CD14-positive monocyte (primary cell): Measurements from ENCODE around the gene DNAJC30. TPM values are rescaled to one million over a fixed set of nuclear protein-coding genes. Genes with fewer than 3 reads are reported as not detected.
A peak's percentile ranks its signal among the peaks of the same experiment; 100 is the strongest.

Source experiments
- DNase-seq, 3 donors: peaks; one replicate each; pipeline ENCODE4 v3.0.0-alpha.2; 2011 to 2022
- H2AFZ ChIP-seq: 2 replicates; pipeline ENCODE4 v1.6.0; 2012; ENCODE audit warnings: mild to moderate bottlenecking, low read depth, low read length, inconsistent platforms; ENCODE audit not compliant: insufficient read depth, poor library complexity, severe bottlenecking
- H3K27ac ChIP-seq, 2 donors: 1 replicate in 1 of 2; 2 replicates in 1 of 2; pipeline ENCODE4 v1.5.1; 2012 to 2013; ENCODE audit warnings: low read length in 2 of 2, control low read depth in 1 of 2, inconsistent platforms in 1 of 2, low read depth in 1 of 2, mild to moderate bottlenecking in 1 of 2
- H3K27me3 ChIP-seq, 2 donors: one replicate each; pipeline versions ENCODE4 v1.6.0 to v1.6.1; 2011 to 2013; ENCODE audit warnings: low read length in 2 of 2; ENCODE audit not compliant: control insufficient read depth in 2 of 2, insufficient read depth in 2 of 2
- H3K36me3 ChIP-seq, 2 donors: replicated peaks in 1 of 2; 1 replicate in 1 of 2; 2 replicates in 1 of 2; pipeline versions ENCODE4 v1.5.1 to v1.6.1; 2012 to 2013; ENCODE audit warnings: low read length in 2 of 2, control low read depth in 1 of 2, inconsistent platforms in 1 of 2, mild to moderate bottlenecking in 1 of 2; ENCODE audit not compliant: insufficient read depth in 2 of 2, control insufficient read depth in 1 of 2
- H3K4me1 ChIP-seq, 2 donors: 1 replicate in 1 of 2; 2 replicates in 1 of 2; pipeline versions ENCODE4 v1.5.1 to v1.6.1; 2012 to 2013; ENCODE audit warnings: low read length in 2 of 2, control low read depth in 1 of 2, inconsistent platforms in 1 of 2, mild to moderate bottlenecking in 1 of 2, moderate library complexity in 1 of 2; ENCODE audit not compliant: insufficient read depth in 2 of 2, control insufficient read depth in 1 of 2
- H3K4me2 ChIP-seq: replicated peaks from 2 replicates; pipeline ENCODE3; 2012; ENCODE audit warnings: low read length, moderate library complexity, mild to moderate bottlenecking; ENCODE audit not compliant: poor library complexity, severe bottlenecking; ENCODE audit errors: extremely low read depth
- H3K4me3 ChIP-seq, 3 experiments: fragments of 200-600 bp in 1 of 3; sonication (generic) in 1 of 3; replicated peaks in 1 of 3; 1 replicate in 2 of 3; 2 replicates in 1 of 3; pipeline ENCODE4 v1.5.1; 2011 to 2013; ENCODE audit warnings: low read length in 3 of 3, mild to moderate bottlenecking in 3 of 3, control low read depth in 2 of 3, low read depth in 2 of 3, inconsistent platforms in 1 of 3, moderate library complexity in 1 of 3
- H3K79me2 ChIP-seq: 2 replicates; pipeline ENCODE4 v1.6.0; 2012; ENCODE audit warnings: mild to moderate bottlenecking, control low read depth, inconsistent platforms, low read length, moderate library complexity; ENCODE audit not compliant: insufficient read depth
- H3K9ac ChIP-seq: 2 replicates; pipeline ENCODE4 v1.6.0; 2017; ENCODE audit warnings: low read length, mild to moderate bottlenecking; ENCODE audit not compliant: insufficient read depth, poor library complexity, severe bottlenecking
- H3K9me3 ChIP-seq, 2 donors: replicated peaks in 1 of 2; 1 replicate in 1 of 2; 2 replicates in 1 of 2; pipeline versions ENCODE4 v1.5.1 to v1.6.1; 2012 to 2013; ENCODE audit warnings: low read length in 2 of 2, control low read depth in 1 of 2; ENCODE audit not compliant: control insufficient read depth in 1 of 2, insufficient read depth in 1 of 2
- H4K20me1 ChIP-seq: 2 replicates; pipeline ENCODE4 v1.6.0; 2012; ENCODE audit warnings: mild to moderate bottlenecking, low read length, control low read depth, moderate library complexity; ENCODE audit not compliant: insufficient read depth
- H3K27ac Mint-ChIP-seq, 7 donors: one replicate each; pipeline ENCODE4 v1.8.0; 2020; ENCODE audit warnings: mild to moderate bottlenecking in 7 of 7, mixed read lengths in 7 of 7, moderate library complexity in 6 of 7, inconsistent platforms in 2 of 7
- H3K27me3 Mint-ChIP-seq, 3 donors: one replicate each; pipeline ENCODE4 v1.8.0; 2021 to 2022; ENCODE audit warnings: low read depth in 3 of 3, mild to moderate bottlenecking in 3 of 3, mixed read lengths in 3 of 3, moderate library complexity in 3 of 3, inconsistent platforms in 1 of 3
- H3K36me3 Mint-ChIP-seq, 2 donors: one replicate each; pipeline ENCODE4 v1.8.0; 2020; ENCODE audit warnings: mixed read lengths in 2 of 2, inconsistent platforms in 1 of 2, mild to moderate bottlenecking in 1 of 2
- H3K4me1 Mint-ChIP-seq: one replicate; pipeline ENCODE4 v1.8.0; 2020; ENCODE audit warnings: mild to moderate bottlenecking, mixed read lengths
- H3K4me3 Mint-ChIP-seq, 2 donors: one replicate each; pipeline ENCODE4 v1.8.0; 2020; ENCODE audit warnings: mild to moderate bottlenecking in 2 of 2, mixed read lengths in 2 of 2, moderate library complexity in 1 of 2
- H3K9me3 Mint-ChIP-seq, 7 donors: one replicate each; pipeline ENCODE4 v1.8.0; 2020 to 2022; ENCODE audit warnings: mixed read lengths in 7 of 7, mild to moderate bottlenecking in 6 of 7, moderate library complexity in 6 of 7, inconsistent platforms in 2 of 7
- CTCF ChIP-seq: fragments of 200-600 bp; IDR thresholded peaks from one replicate; pipeline ENCODE4 v1.8.0; 2022; ENCODE audit warnings: antibody characterized with exemption, mild to moderate bottlenecking
- WGBS: methylation state at CpG from one replicate; pipeline ENCODE4 v1.1.5; 2013; ENCODE audit warnings: missing lambda C conversion rate; ENCODE audit not compliant: insufficient coverage; 5-methylcytosine and 5-hydroxymethylcytosine counted together
- intact Hi-C, 2 donors: fragments of 100-400 bp; cut with micrococcal nuclease; formaldehyde crosslinking; loops; one replicate each; pipeline versions ENCODE4 v1.15.0 to v1.15.1; 2023
- polyA plus RNA-seq, 3 donors: library from polyadenylated mRNA; depleted of rRNA in 1 of 3; unstranded in 2 of 3; stranded (reverse) in 1 of 3; fragments of 300-500 nt in 2 of 3; fragments of >200 nt in 1 of 3; fragmentation: Illumina TruSeq in 2 of 3; gene quantifications; 1 replicate in 2 of 3; 2 replicates in 1 of 3; pipeline ENCODE4 v1.2.3, GENCODE V29; 2012 to 2021

The DNAJC30 gene
- polyA plus RNA-seq, 3 donors, result 2.4 to 5.2 (median 3.2) TPM

- intact Hi-C loops, result no loop called here
- no peak for DNase-seq
- Histone ChIP-seq H3K9me3 (peaks cover 0 to 3% of the 10 kb centered on the region in 2 donors), H3K27ac (no peak overlapping the region), H3K27me3 (peaks cover 6 to 78% of the 10 kb centered on the region in 2 donors), H3K4me2 (no peak overlapping the region), H3K9ac (no peak overlapping the region), H3K4me1 (peaks cover 6 to 9% of the 10 kb centered on the region in 2 donors), H2AFZ (no peak overlapping the region), H3K4me3 (no peak overlapping the region), H3K79me2 (no peaks in the 10 kb centered on the region), H4K20me1 (no peaks in the 10 kb centered on the region), H3K36me3 (no peaks in the 10 kb centered on the region)
- Mint-ChIP-seq H3K36me3 (peaks cover 3 to 5% of the 10 kb centered on the region in 2 donors), H3K27ac (no peak overlapping the region), H3K4me3 (peak overlapping the region in 1 of 2 donors; percentile 72), H3K27me3 (peaks cover 69 to 89% (median 88%) of the 10 kb centered on the region in 3 donors), H3K4me1 (peaks cover 27% of the 10 kb centered on the region), H3K9me3 (peaks cover 0 to 26% (median 5%) of the 10 kb centered on the region in 7 donors)
- no peak for TF ChIP-seq CTCF
- 96% methylated on average over 6 of the region's 10 CpGs for WGBS
Measured at GRCh38 chr7:73705551-73705920, 22.3 kb upstream of the DNAJC30 start.

GRCh38 chr7:73704640-73705550 lies 21.6 kb upstream of the DNAJC30 start:
- H3K4me3 Mint-ChIP-seq, result peak overlapping the region in 1 of 2 donors; percentile 72
- peaks cover 3 to 5% of the 10 kb centered on the region in 2 donors for H3K36me3 Mint-ChIP-seq
- H3K9ac ChIP-seq, result no peak overlapping the region
- no peaks in the 10 kb centered on the region for H4K20me1 ChIP-seq
- H3K4me1 ChIP-seq, result peaks cover 6 to 9% of the 10 kb centered on the region in 2 donors
- TF ChIP-seq CTCF, result no peak
- H3K27me3 Mint-ChIP-seq, result peaks cover 66 to 86% (median 83%) of the 10 kb centered on the region in 3 donors
- no peak overlapping the region for H3K27ac ChIP-seq
- H3K27ac Mint-ChIP-seq, result no peak overlapping the region
- no peak overlapping the region for H2AFZ ChIP-seq
- no peaks in the 10 kb centered on the region for H3K36me3 ChIP-seq
- peaks cover 27% of the 10 kb centered on the region for H3K4me1 Mint-ChIP-seq
- no peak overlapping the region for H3K4me2 ChIP-seq
- no peak overlapping the region for H3K4me3 ChIP-seq
- DNase-seq, result no peak
- WGBS, result 70% methylated on average over 10 of the region's 23 CpGs
- H3K79me2 ChIP-seq, result no peaks in the 10 kb centered on the region
- peaks cover 6 to 72% of the 10 kb centered on the region in 2 donors for H3K27me3 ChIP-seq
- intact Hi-C loops, result no loop called here
- peaks cover 0 to 3% of the 10 kb centered on the region in 2 donors for H3K9me3 ChIP-seq
- H3K9me3 Mint-ChIP-seq, result peaks cover 0 to 26% (median 5%) of the 10 kb centered on the region in 7 donors
